ENCODE data around the gene INTS14. TPM values are rescaled to one million over a fixed set of nuclear protein-coding genes. Genes with fewer than 3 reads are reported as not detected.

The INTS14 gene
- total RNA-seq, 1 experiment from 2014 or later, result 28.3 TPM

GRCh38 chr15:65646486-65646885 lies 35.6 kb upstream of the INTS14 start (continued):
- TF ChIP-seq, protein P1, sequence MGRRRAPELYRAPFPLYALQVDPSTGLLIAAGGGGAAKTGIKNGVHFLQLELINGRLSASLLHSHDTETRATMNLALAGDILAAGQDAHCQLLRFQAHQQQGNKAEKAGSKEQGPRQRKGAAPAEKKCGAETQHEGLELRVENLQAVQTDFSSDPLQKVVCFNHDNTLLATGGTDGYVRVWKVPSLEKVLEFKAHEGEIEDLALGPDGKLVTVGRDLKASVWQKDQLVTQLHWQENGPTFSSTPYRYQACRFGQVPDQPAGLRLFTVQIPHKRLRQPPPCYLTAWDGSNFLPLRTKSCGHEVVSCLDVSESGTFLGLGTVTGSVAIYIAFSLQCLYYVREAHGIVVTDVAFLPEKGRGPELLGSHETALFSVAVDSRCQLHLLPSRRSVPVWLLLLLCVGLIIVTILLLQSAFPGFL (CRISPR knock-in tag; IDR thresholded peaks at IDR 0.05; ENCODE audit: borderline replicate concordance), result no peak
- TF ChIP-seq SOX15 (CRISPR knock-in tag; IDR thresholded peaks at IDR 0.05) (no peak), FOXP1 (CRISPR knock-in tag; IDR thresholded peaks at IDR 0.05; ENCODE audit: borderline replicate concordance) (no peak)
- TF ChIP-seq, protein P2, sequence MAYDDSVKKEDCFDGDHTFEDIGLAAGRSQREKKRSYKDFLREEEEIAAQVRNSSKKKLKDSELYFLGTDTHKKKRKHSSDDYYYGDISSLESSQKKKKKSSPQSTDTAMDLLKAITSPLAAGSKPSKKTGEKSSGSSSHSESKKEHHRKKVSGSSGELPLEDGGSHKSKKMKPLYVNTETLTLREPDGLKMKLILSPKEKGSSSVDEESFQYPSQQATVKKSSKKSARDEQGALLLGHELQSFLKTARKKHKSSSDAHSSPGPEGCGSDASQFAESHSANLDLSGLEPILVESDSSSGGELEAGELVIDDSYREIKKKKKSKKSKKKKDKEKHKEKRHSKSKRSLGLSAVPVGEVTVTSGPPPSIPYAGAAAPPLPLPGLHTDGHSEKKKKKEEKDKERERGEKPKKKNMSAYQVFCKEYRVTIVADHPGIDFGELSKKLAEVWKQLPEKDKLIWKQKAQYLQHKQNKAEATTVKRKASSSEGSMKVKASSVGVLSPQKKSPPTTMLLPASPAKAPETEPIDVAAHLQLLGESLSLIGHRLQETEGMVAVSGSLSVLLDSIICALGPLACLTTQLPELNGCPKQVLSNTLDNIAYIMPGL (CRISPR knock-in tag; IDR thresholded peaks at IDR 0.05), result no peak

GRCh38 chr15:65645392-65645791 lies 34.5 kb upstream of the INTS14 start:
- no peak overlapping the region for H3K27ac Mint-ChIP-seq
- POLR2A ChIA-PET, result no interaction called here
- H3K9me3 Mint-ChIP-seq, result no peaks in the 10 kb centered on the region; the same call in 1 of the 2 replicates
- CTCF ChIA-PET, result interaction anchor here (1.0 kb wide), 1 partner anchor 35 kb away, joined by 3 read pairs; the partner anchor contains the start of gene INTS14
- no peak for TF ChIP-seq EMX1 (CRISPR knock-in tag; IDR thresholded peaks at IDR 0.05)
- TF ChIP-seq, protein P3, sequence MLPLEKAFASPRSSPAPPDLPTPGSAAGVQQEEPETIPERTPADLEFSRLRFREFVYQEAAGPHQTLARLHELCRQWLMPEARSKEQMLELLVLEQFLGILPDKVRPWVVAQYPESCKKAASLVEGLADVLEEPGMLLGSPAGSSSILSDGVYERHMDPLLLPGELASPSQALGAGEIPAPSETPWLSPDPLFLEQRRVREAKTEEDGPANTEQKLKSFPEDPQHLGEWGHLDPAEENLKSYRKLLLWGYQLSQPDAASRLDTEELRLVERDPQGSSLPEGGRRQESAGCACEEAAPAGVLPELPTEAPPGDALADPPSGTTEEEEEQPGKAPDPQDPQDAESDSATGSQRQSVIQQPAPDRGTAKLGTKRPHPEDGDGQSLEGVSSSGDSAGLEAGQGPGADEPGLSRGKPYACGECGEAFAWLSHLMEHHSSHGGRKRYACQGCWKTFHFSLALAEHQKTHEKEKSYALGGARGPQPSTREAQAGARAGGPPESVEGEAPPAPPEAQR (CRISPR knock-in tag; IDR thresholded peaks at IDR 0.05), result no peak
- no peak for TF ChIP-seq E2F5 (CRISPR knock-in tag; IDR thresholded peaks at IDR 0.05)
- no peak for TF ChIP-seq GABPB1 (CRISPR knock-in tag; IDR thresholded peaks at IDR 0.05)
- TF ChIP-seq, protein P4, sequence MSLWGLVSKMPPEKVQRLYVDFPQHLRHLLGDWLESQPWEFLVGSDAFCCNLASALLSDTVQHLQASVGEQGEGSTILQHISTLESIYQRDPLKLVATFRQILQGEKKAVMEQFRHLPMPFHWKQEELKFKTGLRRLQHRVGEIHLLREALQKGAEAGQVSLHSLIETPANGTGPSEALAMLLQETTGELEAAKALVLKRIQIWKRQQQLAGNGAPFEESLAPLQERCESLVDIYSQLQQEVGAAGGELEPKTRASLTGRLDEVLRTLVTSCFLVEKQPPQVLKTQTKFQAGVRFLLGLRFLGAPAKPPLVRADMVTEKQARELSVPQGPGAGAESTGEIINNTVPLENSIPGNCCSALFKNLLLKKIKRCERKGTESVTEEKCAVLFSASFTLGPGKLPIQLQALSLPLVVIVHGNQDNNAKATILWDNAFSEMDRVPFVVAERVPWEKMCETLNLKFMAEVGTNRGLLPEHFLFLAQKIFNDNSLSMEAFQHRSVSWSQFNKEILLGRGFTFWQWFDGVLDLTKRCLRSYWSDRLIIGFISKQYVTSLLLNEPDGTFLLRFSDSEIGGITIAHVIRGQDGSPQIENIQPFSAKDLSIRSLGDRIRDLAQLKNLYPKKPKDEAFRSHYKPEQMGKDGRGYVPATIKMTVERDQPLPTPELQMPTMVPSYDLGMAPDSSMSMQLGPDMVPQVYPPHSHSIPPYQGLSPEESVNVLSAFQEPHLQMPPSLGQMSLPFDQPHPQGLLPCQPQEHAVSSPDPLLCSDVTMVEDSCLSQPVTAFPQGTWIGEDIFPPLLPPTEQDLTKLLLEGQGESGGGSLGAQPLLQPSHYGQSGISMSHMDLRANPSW (CRISPR knock-in tag; conservative IDR thresholded peaks at IDR 0.05; ENCODE audit: low read depth), result no peak
- TF ChIP-seq ZNF317 (CRISPR knock-in tag; IDR thresholded peaks at IDR 0.05; ENCODE audit: borderline replicate concordance, low read depth), result no peak
- TF ChIP-seq KAT7 (CRISPR knock-in tag; IDR thresholded peaks at IDR 0.05; ENCODE audit: borderline replicate concordance), result no peak
- no peak for TF ChIP-seq TP53 (CRISPR knock-in tag; IDR thresholded peaks at IDR 0.05)
- no peak for TF ChIP-seq MYBL2 (CRISPR knock-in tag; IDR thresholded peaks at IDR 0.05)
- TF ChIP-seq ZNF416 (CRISPR knock-in tag; IDR thresholded peaks at IDR 0.05), result no peak
- no peak for TF ChIP-seq ATF3 (CRISPR knock-in tag; conservative IDR thresholded peaks at IDR 0.05)
- no peak for TF ChIP-seq RORB (CRISPR knock-in tag; IDR thresholded peaks at IDR 0.05)
- TF ChIP-seq, protein P5, sequence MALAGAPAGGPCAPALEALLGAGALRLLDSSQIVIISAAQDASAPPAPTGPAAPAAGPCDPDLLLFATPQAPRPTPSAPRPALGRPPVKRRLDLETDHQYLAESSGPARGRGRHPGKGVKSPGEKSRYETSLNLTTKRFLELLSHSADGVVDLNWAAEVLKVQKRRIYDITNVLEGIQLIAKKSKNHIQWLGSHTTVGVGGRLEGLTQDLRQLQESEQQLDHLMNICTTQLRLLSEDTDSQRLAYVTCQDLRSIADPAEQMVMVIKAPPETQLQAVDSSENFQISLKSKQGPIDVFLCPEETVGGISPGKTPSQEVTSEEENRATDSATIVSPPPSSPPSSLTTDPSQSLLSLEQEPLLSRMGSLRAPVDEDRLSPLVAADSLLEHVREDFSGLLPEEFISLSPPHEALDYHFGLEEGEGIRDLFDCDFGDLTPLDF (CRISPR knock-in tag; IDR thresholded peaks at IDR 0.05), result no peak
- TF ChIP-seq ZNF263 (CRISPR knock-in tag; IDR thresholded peaks at IDR 0.05; ENCODE audit: low read depth), result no peak
- no peak for TF ChIP-seq CBFB (CRISPR knock-in tag; IDR thresholded peaks at IDR 0.05; ENCODE audit: low read depth)
- no peak for TF ChIP-seq ZNF219 (CRISPR knock-in tag; IDR thresholded peaks at IDR 0.05; ENCODE audit: borderline replicate concordance)
- H3K4me1 Mint-ChIP-seq, result peaks cover 4% of the 10 kb centered on the region
- H3K4me3 Mint-ChIP-seq, result no peak overlapping the region
- DNase-seq (ENCODE audit: low spot score) (no peak), ATAC-seq (no peak)
- H3K27me3 Mint-ChIP-seq (ENCODE audit: low read depth), result no peaks in the 10 kb centered on the region; the same call in 1 of the 2 replicates
- no peaks in the 10 kb centered on the region for H3K36me3 Mint-ChIP-seq
